CD4-positive, alpha-beta T cell (primary cell): ENCODE measurements around the gene CCDC144A. TPM values are rescaled to one million over a fixed set of nuclear protein-coding genes. Genes with fewer than 3 reads are reported as not detected.
"Not testable (repeated sequence)": the region's sequence is repeated elsewhere in the genome, so short reads cannot be mapped to it uniquely, and the experiment has no call there.

Experiments used
- ATAC-seq: fragments of 200-7000 bp; cut with Tn5 transposase; one replicate; pipeline ENCODE4 v1.10.0; 2022; ENCODE audit warnings: mild to moderate bottlenecking; ENCODE audit not compliant: poor library complexity
- CTCF ChIA-PET: fragments of 350-600 bp; sonication (Branson Sonifier 250); formaldehyde crosslinking; loops from one replicate; lab custom pipeline; 2021; ENCODE audit warnings: antibody characterized with exemption, inconsistent platforms; lab: Charles Lee
- POLR2A ChIA-PET: fragments of 350-600 bp; sonication (Branson Sonifier 250); formaldehyde crosslinking; loops from one replicate; lab custom pipeline; 2021; ENCODE audit warnings: antibody characterized with exemption, inconsistent platforms; lab: Charles Lee
- DNase-seq, 14 experiments: peaks; one replicate each; pipeline ENCODE4 v3.0.0-alpha.2; 2013 to 2020; ENCODE audit warnings: mixed read lengths in 2 of 14
- H3K27ac ChIP-seq, 2 donors: one replicate each; pipeline versions ENCODE4 v1.5.1 to v1.7.0; 2013; ENCODE audit warnings: low read length in 2 of 2, low read depth in 1 of 2, mild to moderate bottlenecking in 1 of 2
- H3K27me3 ChIP-seq, 2 experiments: 1 replicate in 1 of 2; 2 replicates in 1 of 2; pipeline versions ENCODE4 v1.6.1 to v1.7.0; 2013; ENCODE audit warnings: low read length in 2 of 2, control low read depth in 1 of 2, mild to moderate bottlenecking in 1 of 2, moderate library complexity in 1 of 2; ENCODE audit not compliant: insufficient read depth in 2 of 2, control insufficient read depth in 1 of 2
- H3K36me3 ChIP-seq: one replicate; pipeline ENCODE4 v1.6.1; 2013; ENCODE audit warnings: low read length, control low read depth; ENCODE audit not compliant: insufficient read depth
- H3K4me1 ChIP-seq: one replicate; pipeline ENCODE4 v1.6.1; 2013; ENCODE audit warnings: low read length, control low read depth; ENCODE audit not compliant: insufficient read depth
- H3K4me3 ChIP-seq: one replicate; pipeline ENCODE4 v1.5.1; 2013; ENCODE audit warnings: mild to moderate bottlenecking, low read length, moderate library complexity
- H3K9me3 ChIP-seq, 2 experiments: 1 replicate in 1 of 2; 2 replicates in 1 of 2; pipeline versions ENCODE4 v1.6.1 to v1.7.0; 2013; ENCODE audit warnings: low read length in 2 of 2, mild to moderate bottlenecking in 2 of 2, control low read depth in 1 of 2, moderate library complexity in 1 of 2; ENCODE audit not compliant: control insufficient read depth in 1 of 2, insufficient read depth in 1 of 2
- H3K27ac Mint-ChIP-seq: one replicate; pipeline ENCODE4 v1.8.0; 2020; ENCODE audit warnings: mixed read lengths
- H3K27me3 Mint-ChIP-seq: one replicate; pipeline ENCODE4 v1.8.0; 2021; ENCODE audit warnings: mixed read lengths
- H3K36me3 Mint-ChIP-seq: one replicate; pipeline ENCODE4 v1.8.0; 2021; ENCODE audit warnings: low read depth, mixed read lengths
- H3K4me1 Mint-ChIP-seq: one replicate; pipeline ENCODE4 v1.8.0; 2021; ENCODE audit warnings: low read depth, mixed read lengths
- H3K4me3 Mint-ChIP-seq: one replicate; pipeline ENCODE4 v1.8.0; 2020; ENCODE audit warnings: mild to moderate bottlenecking, mixed read lengths
- H3K9me3 Mint-ChIP-seq: one replicate; pipeline ENCODE4 v1.8.0; 2020; ENCODE audit warnings: mixed read lengths
- intact Hi-C, 2 experiments: fragments of 100-400 bp; cut with DNase I in 1 of 2; cut with micrococcal nuclease in 1 of 2; formaldehyde crosslinking; loops; one replicate each; pipeline versions ENCODE4 v1.15.1 to v1.9.0; 2023 to 2025; cut with DNase I, micrococcal nuclease
- total RNA-seq, 174 experiments: library from RNA in 2 of 174; stranded (reverse) in 2 of 174; gene quantifications; one replicate each; pipeline ENCODE4 v1.2.3 and lab custom pipeline; 2021 to 2026

The CCDC144A gene
- total RNA-seq, 2 experiments from 2014 or later: 10.1 to 11.1 TPM

DNA sequence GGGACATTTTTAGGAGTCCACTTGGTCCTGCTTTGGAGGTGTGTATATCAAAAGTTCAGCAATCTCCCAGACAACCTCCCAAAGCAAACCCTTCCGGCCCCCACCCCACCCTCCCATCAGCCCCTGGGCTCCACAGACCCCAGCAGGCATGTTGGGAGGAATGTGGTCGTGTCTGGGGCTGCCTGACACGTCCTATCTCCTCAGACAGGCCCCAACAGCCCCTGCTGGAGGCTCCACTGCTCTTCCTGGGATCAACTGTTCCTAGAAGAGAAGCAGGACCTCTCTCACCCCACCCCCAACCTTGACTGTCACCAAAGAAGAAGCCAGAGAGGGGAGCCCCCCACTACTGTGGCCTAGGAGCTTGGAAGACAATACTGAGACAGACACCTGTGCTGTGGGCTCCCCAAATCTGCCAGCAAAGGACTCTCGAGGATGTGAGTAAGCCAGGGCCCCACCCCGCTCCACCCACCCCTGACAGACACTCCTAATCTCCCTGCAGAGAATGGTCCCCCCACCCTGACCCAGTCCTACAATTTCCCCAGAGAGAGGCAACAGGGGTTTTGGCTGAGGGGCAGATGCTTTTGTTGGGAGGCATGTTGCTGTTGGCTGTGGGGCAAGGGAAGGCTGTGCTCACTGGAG is 133.8 kb downstream of the CCDC144A start:
- H3K36me3 Mint-ChIP-seq, ATAC-seq, H3K4me3 Mint-ChIP-seq, H3K9me3 Mint-ChIP-seq, H3K4me3 ChIP-seq, H3K27ac Mint-ChIP-seq, CTCF ChIA-PET, H3K27me3 ChIP-seq, H3K9me3 ChIP-seq, DNase-seq, H3K27ac ChIP-seq, POLR2A ChIA-PET, H3K36me3 ChIP-seq, intact Hi-C loops, H3K4me1 Mint-ChIP-seq, H3K4me1 ChIP-seq, H3K27me3 Mint-ChIP-seq: not testable (repeated sequence)

Other genes with a start within 250 kb of the CCDC144A start
- 1 to 10 TPM; 1.5 to 1.9 TPM for gene LRRC75A, start 198.0 kb upstream of the CCDC144A start, total RNA-seq
- 1 to 10 TPM; 6.9 to 7.8 TPM for gene ZNF287, start 121.0 kb upstream of the CCDC144A start, total RNA-seq
- gene ZNF624, start 36.4 kb upstream of the CCDC144A start, total RNA-seq: 1 to 10 TPM; 2.8 to 3.2 TPM